Activated CD8-positive, alpha-beta memory T cell treated with anti-CD3 and anti-CD28 coated beads, Interleukin-2, amount 50 U/mL, for 4 hours (primary cell): ENCODE measurements around the gene WBP2NL.
"Not testable (repeated sequence)": the region's sequence is repeated elsewhere in the genome, so short reads cannot be mapped to it uniquely, and the experiment has no call there.

Experiments
- DNase-seq: peaks from one replicate; pipeline ENCODE4 v3.0.0-alpha.2; 2020

The WBP2NL gene, protein sequence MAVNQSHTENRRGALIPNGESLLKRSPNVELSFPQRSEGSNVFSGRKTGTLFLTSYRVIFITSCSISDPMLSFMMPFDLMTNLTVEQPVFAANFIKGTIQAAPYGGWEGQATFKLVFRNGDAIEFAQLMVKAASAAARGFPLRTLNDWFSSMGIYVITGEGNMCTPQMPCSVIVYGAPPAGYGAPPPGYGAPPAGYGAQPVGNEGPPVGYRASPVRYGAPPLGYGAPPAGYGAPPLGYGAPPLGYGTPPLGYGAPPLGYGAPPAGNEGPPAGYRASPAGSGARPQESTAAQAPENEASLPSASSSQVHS

DNA sequence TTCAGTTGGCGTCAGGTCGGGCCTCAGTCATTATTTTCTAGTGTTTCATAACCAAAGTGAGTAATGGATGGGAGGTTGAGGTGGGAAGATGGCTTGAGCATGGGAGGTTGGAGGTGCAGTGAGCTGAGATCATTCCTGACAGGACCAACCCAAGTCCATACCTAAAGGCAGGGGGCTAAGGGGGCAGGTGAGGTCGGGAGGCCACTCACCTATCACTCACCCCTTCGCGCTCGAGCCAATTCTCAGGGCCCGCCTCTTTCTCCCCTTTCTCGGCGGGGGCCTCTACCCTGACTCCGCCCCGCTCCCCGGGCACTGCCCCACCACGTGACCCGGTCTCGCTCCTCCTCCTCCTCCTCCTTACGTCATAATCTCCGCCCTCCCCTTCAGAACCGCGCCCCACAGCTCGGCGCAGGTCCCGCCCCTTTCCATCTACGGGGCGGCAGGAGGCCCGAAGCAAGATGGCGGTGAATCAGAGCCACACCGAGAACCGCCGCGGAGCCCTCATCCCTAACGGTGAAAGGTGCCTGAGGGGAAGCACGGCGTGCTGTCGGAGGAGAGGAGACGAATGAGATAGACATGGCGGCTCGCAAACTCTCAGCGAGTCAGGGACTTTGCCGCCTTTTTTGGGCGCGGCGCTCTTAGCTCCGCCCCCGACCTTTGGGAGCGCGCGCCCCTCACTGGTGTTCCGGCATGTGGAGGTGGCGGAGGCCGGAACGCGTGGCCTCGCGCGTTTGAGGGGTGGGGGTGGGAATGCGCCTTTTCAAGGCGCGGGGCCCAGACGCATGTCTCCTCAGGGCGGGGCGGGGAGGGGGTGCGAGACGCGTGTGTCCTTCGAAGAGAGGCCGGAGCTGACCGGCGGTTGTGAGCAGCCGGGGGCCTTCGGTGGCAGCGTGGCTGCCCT is at the start of gene WBP2NL:
WBP2NL (plus strand) TSS at position 428 of the 901 bp plus-strand sequence; CDS start at position 459, 31 bp downstream.
- peak; percentile 88 for DNase-seq

GRCh38 chr22:41948928-41949296 is 49.7 kb upstream of the WBP2NL start:
- not testable (repeated sequence) for DNase-seq

DNA sequence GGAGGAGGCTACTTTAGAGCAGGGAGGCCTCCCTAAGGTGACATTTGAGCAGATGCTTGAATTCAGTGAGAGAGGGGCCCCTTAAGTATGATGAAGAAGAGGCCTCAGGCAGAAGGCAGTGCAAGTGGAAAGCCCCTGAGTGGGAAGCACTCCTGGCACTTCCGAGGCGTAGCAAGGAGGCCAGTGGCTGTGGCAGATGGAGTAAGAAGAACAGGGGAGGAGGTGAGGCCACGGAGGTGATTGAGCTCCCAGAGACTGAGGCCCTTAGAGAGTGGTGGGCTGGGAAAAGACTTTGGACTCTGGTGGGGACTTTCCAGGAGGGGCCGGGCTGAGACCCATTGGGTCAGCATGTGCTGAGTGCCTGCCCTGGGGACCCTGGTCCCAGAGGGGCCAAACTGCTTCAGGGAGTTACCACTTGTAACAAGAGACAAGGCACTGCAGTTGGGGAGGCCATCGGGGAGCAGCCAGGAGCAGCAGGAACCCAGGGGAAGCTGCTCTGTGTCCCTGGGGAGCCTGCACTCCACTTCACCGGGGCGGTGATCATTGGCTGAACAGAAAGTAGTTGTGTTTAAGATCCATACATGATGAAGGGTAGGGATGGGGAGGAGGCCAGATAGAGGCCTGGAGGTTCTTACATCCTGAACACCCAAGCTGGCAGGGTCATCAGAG is 49.2 kb upstream of the WBP2NL start:
- no peak for DNase-seq

DNA sequence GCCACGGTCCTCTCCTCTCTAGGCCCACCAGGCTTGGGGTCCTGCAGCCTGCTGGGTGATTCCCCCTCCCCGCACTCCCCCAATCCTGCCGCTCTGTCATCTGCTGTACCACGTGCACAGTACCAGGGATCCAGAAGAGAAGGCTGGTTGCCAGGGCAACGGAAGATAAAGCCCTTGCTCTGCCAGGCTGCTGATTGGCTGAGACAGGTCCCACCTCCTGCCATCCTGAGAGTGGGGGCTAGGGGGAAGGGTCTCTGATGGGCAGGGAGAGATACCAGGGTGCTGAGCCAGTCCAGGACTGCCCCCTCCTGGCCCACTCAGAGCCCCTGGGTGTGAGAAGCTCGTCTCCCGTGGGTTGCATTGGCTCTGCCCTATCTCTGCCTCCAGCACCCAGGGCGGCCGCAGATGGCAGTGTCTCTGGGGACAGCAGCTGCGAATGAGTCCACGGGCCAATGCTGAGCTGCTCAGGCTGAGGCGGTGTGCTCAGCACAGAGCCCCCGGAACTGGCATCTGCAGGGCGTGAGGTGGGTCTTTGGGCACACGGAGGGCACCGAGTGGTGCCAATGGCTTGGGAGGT is 46.6 kb upstream of the WBP2NL start, which contains the start of gene SMIM45:
SMIM45 (plus strand) TSS at position 253 of the 577 bp plus-strand sequence.
- no peak for DNase-seq

- DNase-seq, result no peak
Measured at GRCh38 chr22:41952713-41953112, 45.9 kb upstream of the WBP2NL start.

DNA sequence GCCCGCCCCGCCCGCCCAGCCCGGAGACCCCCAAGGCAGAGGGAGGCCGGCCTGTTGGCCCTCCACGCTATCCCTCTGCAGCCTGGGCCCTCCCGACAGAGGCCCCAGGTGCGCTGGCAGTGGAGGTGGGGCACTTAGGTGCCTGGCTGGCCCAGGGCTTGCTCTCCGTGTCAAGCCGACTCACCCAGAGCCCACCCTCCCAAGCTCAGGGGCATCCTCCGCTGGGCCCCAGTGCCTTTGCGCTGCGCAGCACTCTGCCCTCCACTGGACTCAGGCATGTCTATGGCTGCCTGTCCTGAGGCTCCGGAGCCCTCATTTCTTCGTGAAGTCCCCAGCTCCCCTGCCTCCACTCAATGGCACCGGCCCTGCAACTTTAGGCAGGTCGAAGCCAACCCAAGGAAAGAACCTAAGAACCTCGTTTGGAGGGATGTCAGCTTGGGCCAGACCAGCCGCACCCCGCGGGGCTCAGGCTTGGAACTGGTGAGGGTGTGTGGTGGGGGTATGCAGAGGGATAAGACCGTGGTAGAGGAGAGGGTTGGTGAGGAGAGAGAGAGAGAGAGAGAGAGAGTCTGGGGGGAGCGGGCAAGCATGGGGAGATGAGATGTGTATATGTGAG is 40.5 kb upstream of the WBP2NL start:
- no peak for DNase-seq

DNA sequence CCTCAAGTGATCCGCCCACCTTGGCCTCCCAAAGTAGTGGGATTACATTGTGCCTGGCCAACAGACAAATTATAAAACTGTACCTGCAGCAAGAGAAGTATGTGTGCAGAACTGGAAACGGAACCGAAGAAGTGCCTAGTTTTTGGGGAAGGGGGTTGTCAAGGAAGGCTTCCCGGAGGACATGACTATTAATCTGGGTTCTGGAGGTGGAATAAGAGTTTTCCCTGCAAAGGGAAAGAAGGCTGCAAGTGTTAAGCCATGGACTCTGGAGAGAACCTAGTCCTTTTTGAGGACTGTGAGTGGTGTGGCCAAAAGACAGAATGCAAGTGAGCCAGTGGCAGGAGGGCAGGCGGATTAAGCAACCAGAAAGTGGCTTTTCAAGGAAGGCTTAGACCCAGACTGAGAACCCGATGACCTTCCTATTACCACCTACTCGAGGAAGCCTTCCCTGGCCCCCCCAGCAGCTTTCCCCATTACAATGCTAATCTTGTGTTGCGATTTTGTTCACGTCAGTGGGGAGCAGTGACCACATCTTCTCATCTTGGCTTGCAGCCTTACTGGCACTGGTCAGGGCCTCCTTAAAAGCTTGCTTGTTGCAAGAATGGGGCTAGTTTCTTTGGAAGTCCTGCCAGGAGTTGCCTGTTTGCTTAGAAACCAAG is 35.0 kb upstream of the WBP2NL start:
- DNase-seq, result no peak

DNA sequence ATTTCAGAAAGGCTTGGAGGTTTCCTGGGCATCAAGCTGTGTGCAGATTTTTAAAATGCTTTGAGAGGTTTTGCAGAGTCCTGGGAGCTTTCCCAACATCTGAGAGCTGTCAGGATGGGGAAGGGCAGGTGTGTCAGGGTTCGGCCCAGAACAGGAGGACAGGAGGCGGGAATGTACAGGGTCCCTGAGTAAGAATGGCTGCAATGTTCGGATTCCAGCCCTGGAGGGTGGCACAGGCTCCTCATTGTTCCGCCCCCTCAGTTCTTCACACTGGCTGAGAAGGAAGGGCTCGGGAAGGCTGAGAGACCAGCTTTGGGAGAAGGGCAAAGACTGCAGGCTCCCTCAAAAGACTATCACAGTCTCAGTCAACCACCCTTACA is 34.5 kb upstream of the WBP2NL start:
- no peak for DNase-seq

- DNase-seq, result no peak
Measured at GRCh38 chr22:41966225-41966606, 32.4 kb upstream of the WBP2NL start.

GRCh38 chr22:41966607-41967240 is 31.9 kb upstream of the WBP2NL start:
- DNase-seq, result peak; percentile 27

DNA sequence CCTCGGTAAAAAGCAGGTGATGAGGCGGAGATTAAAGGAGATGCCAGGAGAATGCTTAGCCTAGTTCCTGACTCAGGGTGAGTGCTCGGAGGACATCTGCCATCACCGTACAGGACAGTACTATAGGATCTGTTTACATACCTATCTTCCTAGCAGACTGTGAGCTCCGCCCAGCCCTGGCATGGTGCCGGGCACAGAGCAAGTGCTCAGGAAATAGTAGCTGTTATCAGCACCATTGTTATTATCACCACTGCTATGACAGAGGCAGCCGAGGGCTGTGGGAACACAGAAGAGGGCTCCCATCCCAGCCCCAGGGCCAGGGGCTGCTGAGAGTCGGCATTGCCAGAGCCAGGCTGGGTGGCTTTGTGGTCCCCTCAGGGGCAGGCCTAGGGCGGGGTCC is 30.0 kb upstream of the WBP2NL start:
- no peak for DNase-seq

- no peak for DNase-seq
Measured at GRCh38 chr22:41969110-41969646, 29.4 kb upstream of the WBP2NL start, which contains the start of gene SEPTIN3. Gene SEPTIN3 (plus strand): TSS chr22:41969443. CDS start chr22:41971493, 2,050 bp downstream.

GRCh38 chr22:41970601-41971000 is 28.0 kb upstream of the WBP2NL start:
- DNase-seq, result no peak

GRCh38 chr22:41971431-41971830 is 27.2 kb upstream of the WBP2NL start:
- DNase-seq, result no peak

- no peak for DNase-seq
Measured at GRCh38 chr22:41974691-41975290, 23.8 kb upstream of the WBP2NL start.

DNA sequence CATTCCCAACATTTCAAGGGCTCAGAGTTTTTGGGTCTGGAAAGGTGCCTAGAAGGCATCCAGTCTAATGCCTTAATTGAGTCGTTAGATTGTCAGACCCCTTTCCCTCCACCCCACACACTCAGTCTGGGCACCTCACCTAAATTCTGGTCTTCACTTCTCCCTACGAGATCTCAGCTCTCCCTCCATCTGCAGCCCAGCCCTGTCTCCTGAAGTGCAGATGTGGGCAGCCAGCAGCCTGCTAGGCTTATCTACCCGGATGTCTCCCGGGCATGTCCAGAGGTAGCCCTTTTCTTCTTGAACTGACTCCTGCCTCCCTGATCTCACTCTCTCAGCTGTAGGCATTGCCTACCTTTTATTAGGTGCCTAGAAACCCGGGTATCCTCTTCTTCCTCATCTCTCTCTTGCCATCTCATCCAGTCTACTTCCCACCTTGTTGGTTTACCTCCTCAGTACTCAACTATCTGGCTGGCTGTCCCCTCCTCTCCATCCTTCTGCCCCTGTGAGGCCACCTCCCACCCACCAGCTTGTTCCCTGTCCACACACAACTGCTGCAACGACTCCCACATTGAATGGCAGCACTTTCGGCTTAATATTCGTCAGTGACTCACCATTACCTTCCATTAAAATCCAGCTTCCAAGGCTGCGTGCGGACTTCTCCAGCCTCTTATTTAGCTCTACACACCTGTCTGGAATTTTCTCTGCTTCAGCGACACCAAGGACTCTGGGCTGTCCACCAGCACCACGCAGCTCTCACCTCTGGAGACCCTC is 23.1 kb upstream of the WBP2NL start:
- DNase-seq, result no peak

DNA sequence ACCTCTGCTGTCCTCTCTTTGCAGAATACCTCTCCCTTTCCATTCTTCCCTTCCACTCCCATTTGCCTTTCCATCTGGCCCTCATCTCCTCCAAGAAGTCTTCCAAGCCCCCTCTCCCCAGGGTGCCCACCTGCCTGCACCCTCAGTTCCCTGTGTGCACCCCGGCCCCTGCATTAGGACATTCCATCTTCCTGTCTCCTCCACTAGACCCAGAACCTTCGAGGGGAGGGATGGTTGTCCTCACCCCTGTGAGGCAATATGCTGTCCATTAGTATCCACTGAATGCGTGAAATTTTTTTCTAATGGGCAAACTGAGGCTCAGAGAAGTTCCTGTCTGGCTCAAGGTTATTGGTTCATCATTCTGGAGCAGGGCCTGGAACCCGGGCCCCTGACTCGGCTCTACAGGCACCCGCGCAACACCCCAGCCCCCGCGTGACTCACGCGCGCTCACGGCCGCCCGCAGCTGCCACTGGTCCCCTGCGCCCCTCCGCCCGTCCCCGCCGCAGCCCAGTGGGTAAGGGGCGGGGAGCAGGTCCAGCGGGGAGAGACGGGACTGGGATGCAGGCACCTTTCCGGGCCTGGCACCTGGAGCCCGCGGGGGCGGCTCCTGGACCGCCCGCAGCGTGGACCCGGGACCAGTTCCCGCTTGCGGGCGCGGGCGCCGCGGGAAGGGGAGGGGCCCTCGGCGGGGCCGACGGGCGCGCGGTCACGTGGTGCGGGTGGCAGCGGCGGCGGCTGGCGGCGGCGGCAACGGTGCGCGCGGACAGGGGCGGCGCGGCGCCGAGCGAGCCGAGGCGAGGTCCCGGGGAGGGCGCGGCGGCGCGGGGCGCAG is 22.3 kb upstream of the WBP2NL start:
- peak; percentile 42 for DNase-seq

- DNase-seq, result no peak
Measured at GRCh38 chr22:41976961-41977566, 21.5 kb upstream of the WBP2NL start.

DNA sequence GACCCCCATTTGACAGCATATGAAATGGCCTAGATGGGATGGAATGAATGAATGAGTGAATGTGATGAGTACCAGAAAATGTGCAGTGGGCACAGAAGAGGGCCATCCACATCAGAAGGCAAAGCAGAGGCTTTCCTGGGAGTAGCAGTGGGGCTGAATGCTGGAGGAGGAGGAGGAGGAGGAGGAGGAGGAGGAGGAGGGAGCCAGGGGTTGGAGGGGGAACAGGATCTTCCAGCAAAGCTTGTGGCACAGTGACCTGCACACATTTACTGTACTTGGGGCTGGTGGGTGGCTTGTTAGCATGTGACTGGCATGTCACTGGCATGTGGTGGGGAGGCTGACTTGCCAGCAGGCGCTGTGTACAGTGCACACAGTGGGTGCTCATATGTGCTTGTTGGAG is 19.9 kb upstream of the WBP2NL start:
- no peak for DNase-seq
